HG03558 (cell line): ENCODE measurements around the gene VIL1.

Source experiments
- ATAC-seq: cut with Tn5 transposase; IDR thresholded peaks from one replicate; pipeline ENCODE4 v1.9.1; 2021; ENCODE audit warnings: moderate number of reproducible peaks; ENCODE audit not compliant: unreplicated experiment; ENCODE audit errors: extremely low read depth

The VIL1 gene

GRCh38 chr2:218394298-218395089 lies 24.4 kb upstream of the VIL1 start:
- ATAC-seq: no peak

GRCh38 chr2:218395090-218395444 lies 23.9 kb upstream of the VIL1 start:
- ATAC-seq: no peak

GRCh38 chr2:218395456-218395825 lies 23.5 kb upstream of the VIL1 start:
- ATAC-seq: no peak

GRCh38 chr2:218395826-218396687 lies 22.9 kb upstream of the VIL1 start:
- ATAC-seq: peak; percentile 43

GRCh38 chr2:218396688-218397462 lies 22.0 kb upstream of the VIL1 start:
- no peak for ATAC-seq

GRCh38 chr2:218397463-218397819 lies 21.5 kb upstream of the VIL1 start:
- no peak for ATAC-seq

- no peak for ATAC-seq
Measured at GRCh38 chr2:218397820-218398436, 21.0 kb upstream of the VIL1 start.

- ATAC-seq: no peak
Measured at GRCh38 chr2:218398437-218399390, 20.2 kb upstream of the VIL1 start.

GRCh38 chr2:218399391-218400166 lies 19.3 kb upstream of the VIL1 start, which contains the start of gene CTDSP1:
Gene CTDSP1, plus strand, starts transcription at chr2:218399868. Its CDS starts 223 bp downstream, at chr2:218400091.
- ATAC-seq: no peak

GRCh38 chr2:218400167-218400929 lies 18.6 kb upstream of the VIL1 start:
- no peak for ATAC-seq

- ATAC-seq: no peak
Measured at GRCh38 chr2:218400930-218401881, 17.7 kb upstream of the VIL1 start.

- ATAC-seq: no peak
Measured at GRCh38 chr2:218401890-218402289, 17.0 kb upstream of the VIL1 start.

GRCh38 chr2:218402491-218402901 lies 16.4 kb upstream of the VIL1 start:
- ATAC-seq: no peak

GRCh38 chr2:218402911-218403411 lies 16.0 kb upstream of the VIL1 start:
- no peak for ATAC-seq

GRCh38 chr2:218403810-218404209 lies 15.1 kb upstream of the VIL1 start:
- no peak for ATAC-seq

- no peak for ATAC-seq
Measured at GRCh38 chr2:218404351-218405085, 14.4 kb upstream of the VIL1 start.
